ENCODE results near the gene ZNF384. TPM values are rescaled to one million over a fixed set of nuclear protein-coding genes. Genes with fewer than 3 reads are reported as not detected.
"Not testable (repeated sequence)": the region's sequence is repeated elsewhere in the genome, so short reads cannot be mapped to it uniquely, and the experiment has no call there.

The ZNF384 gene
- total and polyA plus RNA-seq, 9 donors = 22.1 to 64.9 (median 58.2) TPM

- no peaks in the 10 kb centered on the region for H3K36me3 ChIP-seq
- no peaks in the 10 kb centered on the region for H3K9me3 ChIP-seq
- H3K4me1 ChIP-seq (ENCODE audit: insufficient read depth) = no peaks in the 10 kb centered on the region
- H3K27me3 ChIP-seq = no peaks in the 10 kb centered on the region
- DNase-seq = no peak
- TF ChIP-seq POLR2A (IDR thresholded peaks at IDR 0.05) (no peak), EP300 (IDR thresholded peaks at IDR 0.05) (no peak)
- TF ChIP-seq, protein P1, sequence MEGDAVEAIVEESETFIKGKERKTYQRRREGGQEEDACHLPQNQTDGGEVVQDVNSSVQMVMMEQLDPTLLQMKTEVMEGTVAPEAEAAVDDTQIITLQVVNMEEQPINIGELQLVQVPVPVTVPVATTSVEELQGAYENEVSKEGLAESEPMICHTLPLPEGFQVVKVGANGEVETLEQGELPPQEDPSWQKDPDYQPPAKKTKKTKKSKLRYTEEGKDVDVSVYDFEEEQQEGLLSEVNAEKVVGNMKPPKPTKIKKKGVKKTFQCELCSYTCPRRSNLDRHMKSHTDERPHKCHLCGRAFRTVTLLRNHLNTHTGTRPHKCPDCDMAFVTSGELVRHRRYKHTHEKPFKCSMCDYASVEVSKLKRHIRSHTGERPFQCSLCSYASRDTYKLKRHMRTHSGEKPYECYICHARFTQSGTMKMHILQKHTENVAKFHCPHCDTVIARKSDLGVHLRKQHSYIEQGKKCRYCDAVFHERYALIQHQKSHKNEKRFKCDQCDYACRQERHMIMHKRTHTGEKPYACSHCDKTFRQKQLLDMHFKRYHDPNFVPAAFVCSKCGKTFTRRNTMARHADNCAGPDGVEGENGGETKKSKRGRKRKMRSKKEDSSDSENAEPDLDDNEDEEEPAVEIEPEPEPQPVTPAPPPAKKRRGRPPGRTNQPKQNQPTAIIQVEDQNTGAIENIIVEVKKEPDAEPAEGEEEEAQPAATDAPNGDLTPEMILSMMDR (IDR thresholded peaks at IDR 0.05) = no peak
- no peak overlapping the region for H3K4me3 ChIP-seq
- H3K27ac ChIP-seq = no peak overlapping the region
- intact Hi-C loops (cut with DNase I) = loop anchor here in 1 of 4 donors (10.0 kb wide), 1 partner anchor 64 kb away; the partner anchor contains the start of gene ACRBP
- WGBS, 3 donors = 57 to 72% (median 59%) methylated on average over 16 of the region's 16 CpGs
Observed at GRCh38 chr12:6708960-6709394, 19.8 kb upstream of the ZNF384 start.

- H3K4me3 ChIP-seq; H3K27me3 ChIP-seq; H3K36me3 ChIP-seq; DNase-seq; H3K27ac ChIP-seq; H3K9me3 ChIP-seq; H3K4me1 ChIP-seq (ENCODE audit: insufficient read depth): not testable (repeated sequence)
- 85 to 92% (median 90%) methylated on average over 20 to 21 of the region's 21 CpGs for WGBS, 3 donors
- intact Hi-C loops (cut with DNase I) = loop anchor here in 1 of 4 donors (10.0 kb wide), 1 partner anchor 64 kb away; the partner anchor contains the start of gene ACRBP
Observed at GRCh38 chr12:6708351-6708750, 19.2 kb upstream of the ZNF384 start.

GRCh38 chr12:6703631-6704030, 14.5 kb upstream of the ZNF384 start:
- DNase-seq = no peak
- H3K4me1 ChIP-seq (ENCODE audit: insufficient read depth) = peaks cover 2% of the 10 kb centered on the region
- TF ChIP-seq EP300 (IDR thresholded peaks at IDR 0.05) = no peak
- no peak for TF ChIP-seq POLR2A (IDR thresholded peaks at IDR 0.05)
- TF ChIP-seq, protein P1 (IDR thresholded peaks at IDR 0.05) = no peak
- WGBS, 3 donors = 25 to 32% (median 29%) methylated on average over 10 of the region's 10 CpGs
- H3K27ac ChIP-seq = no peak overlapping the region
- no peaks in the 10 kb centered on the region for H3K36me3 ChIP-seq
- H3K4me3 ChIP-seq = no peak overlapping the region
- no peaks in the 10 kb centered on the region for H3K9me3 ChIP-seq
- H3K27me3 ChIP-seq = no peaks in the 10 kb centered on the region
- intact Hi-C loops (cut with DNase I) = loop anchor here in 1 of 4 donors (10.0 kb wide), 1 partner anchor 59 kb away; the partner anchor contains the start of gene ACRBP

DNA sequence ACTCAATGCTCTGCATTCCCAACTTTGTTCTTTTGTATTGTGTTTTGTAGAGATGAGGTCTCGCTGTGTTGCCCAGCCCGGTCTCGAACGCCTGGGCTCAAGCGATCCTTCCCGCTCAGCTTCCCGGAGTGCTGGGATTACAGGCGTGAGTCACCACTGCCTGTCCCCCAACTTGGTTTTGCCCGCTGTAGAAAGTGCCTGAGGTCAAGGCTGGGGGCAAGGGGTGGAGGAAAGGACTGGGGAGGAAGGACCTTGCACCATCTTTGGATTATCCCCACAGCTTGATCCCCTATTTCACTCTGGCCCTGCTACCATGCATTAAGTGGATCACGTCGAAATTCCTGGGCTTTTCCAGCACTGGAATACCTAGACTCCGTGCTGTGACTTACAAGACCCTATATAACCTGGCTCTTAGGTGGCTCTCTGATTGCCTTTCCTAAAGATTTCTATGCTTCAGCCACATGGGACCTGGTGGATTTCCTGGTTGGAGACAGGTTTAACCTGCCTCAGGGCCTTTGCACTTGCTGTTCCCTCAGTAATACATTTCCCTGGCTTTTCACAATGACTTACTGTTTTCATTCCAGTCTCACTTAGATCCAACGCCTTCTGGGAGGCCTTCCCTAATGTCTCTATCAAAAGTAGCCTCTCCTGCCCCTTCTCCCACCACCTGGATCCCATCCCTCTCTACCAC, 12.0 kb upstream of the ZNF384 start:
- Histone ChIP-seq H3K4me1 (ENCODE audit: insufficient read depth) (peaks cover 2% of the 10 kb centered on the region), H3K27me3 (no peaks in the 10 kb centered on the region), H3K36me3 (no peaks in the 10 kb centered on the region), H3K4me3 (peak overlapping the region; percentile 62), H3K27ac (no peak overlapping the region), H3K9me3 (no peaks in the 10 kb centered on the region)
- WGBS, 3 donors = 19 to 23% (median 23%) methylated on average over 13 of the region's 13 CpGs
- intact Hi-C loops (cut with DNase I) = loop anchor here in 1 of 4 donors (10.0 kb wide), 1 partner anchor 56 kb away; the partner anchor contains the start of gene ACRBP
- peak in 1 of 5 donors; percentile 28 for DNase-seq
- no peak for TF ChIP-seq POLR2A (IDR thresholded peaks at IDR 0.05)
- TF ChIP-seq, protein P1 (IDR thresholded peaks at IDR 0.05) = no peak
- no peak for TF ChIP-seq EP300 (IDR thresholded peaks at IDR 0.05)

GRCh38 chr12:6700646-6701051, 11.5 kb upstream of the ZNF384 start, which contains the start of gene PIANP:
Gene PIANP, minus strand, starts transcription at chr12:6700815. Its CDS starts 2,754 bp downstream, at chr12:6698061.
- H3K27me3 ChIP-seq = no peaks in the 10 kb centered on the region
- intact Hi-C loops (cut with DNase I) = loop anchor here in 1 of 4 donors (10.0 kb wide), 1 partner anchor 56 kb away; the partner anchor contains the start of gene ACRBP
- H3K36me3 ChIP-seq = no peaks in the 10 kb centered on the region
- H3K4me3 ChIP-seq = peak within 1 kb of the TSS; percentile 62
- 0 to 3% (median 1%) methylated on average over 12 to 43 of the region's 43 CpGs for WGBS, 3 donors
- TF ChIP-seq POLR2A (IDR thresholded peaks at IDR 0.05) (no peak), EP300 (IDR thresholded peaks at IDR 0.05) (no peak)
- TF ChIP-seq, protein P1 (IDR thresholded peaks at IDR 0.05) = no peak
- H3K9me3 ChIP-seq = no peaks in the 10 kb centered on the region
- DNase-seq = peak in 4 of 5 donors; percentile 25 to 75 (median 61)
- H3K27ac ChIP-seq = no peak within 1 kb of the TSS
- peaks cover 2% of the 10 kb centered on the region for H3K4me1 ChIP-seq (ENCODE audit: insufficient read depth)

Measured in ovary (tissue), 9 donors.